NCI-H510A (cell line): Measurements from ENCODE around the gene KLHL2.
"Not testable (repeated sequence)": the region's sequence is repeated elsewhere in the genome, so short reads cannot be mapped to it uniquely, and the experiment has no call there.

Source experiments
- DNase-seq: peaks from one replicate; lab custom pipeline; 2025; lab: John Stamatoyannopoulos, UW

Gene KLHL2

GRCh38 chr4:165201806-165202205 is 5.6 kb upstream of the KLHL2 start:
- DNase-seq = no peak

DNA sequence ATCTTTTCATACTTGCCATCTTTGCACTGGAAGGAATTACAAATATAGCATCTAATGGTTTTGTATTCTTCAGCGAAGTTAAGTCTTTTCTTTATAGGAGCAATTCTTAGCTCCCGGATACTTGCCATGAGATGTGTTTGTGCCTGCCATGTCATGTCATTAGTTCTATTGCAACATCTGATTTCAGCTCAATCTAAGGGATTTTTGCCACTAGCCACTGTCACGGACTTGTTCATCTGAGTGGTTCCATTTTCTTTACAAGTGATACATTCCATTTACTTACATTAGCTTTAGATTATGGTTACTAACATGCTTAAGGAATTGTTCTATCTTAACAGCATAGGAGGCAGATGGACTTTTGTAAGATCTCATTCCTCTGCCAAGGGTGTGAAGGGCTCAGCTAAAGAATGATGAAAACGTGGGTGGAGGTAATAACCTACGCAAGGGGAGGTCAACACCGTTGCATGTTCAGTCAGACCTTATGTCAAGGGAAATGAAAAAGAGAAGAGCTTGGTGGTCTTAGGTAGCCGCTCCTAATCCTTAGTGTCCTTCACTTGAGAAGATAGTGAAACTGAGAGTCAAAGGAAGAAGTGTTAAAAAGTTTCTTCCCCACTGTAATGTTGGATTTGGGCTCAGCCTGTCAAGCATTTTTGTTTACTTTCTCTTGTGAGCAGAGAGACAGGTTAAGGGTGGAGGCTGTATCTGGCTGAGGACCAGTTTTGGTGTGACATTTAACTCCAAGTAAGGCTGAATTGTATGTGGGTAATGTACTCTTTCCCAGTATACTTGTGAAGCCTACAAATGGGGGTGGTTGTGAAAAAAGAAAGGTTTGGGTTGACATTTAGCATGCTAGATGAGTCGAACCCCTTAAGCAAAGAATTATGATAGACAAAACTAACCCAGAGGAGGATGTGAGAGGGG is 3.6 kb upstream of the KLHL2 start:
- DNase-seq = no peak

DNA sequence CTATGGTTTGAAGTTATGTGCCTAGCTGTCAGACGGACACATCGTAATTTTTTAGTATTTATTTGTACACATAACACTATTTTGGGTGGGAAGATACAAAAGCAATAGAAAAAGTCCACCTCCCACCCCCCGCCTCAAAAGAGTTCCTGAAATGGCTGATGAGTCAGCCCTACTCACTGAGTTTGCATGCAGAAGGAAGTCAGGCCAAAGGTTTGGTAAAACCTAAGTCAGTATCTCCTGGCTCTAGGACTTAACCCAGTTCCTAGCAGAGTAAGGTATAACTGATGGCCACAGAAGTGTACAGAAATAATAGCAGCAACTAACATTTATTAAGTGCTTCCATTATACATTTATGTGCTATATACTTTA is 2.9 kb upstream of the KLHL2 start:
- no peak for DNase-seq

GRCh38 chr4:165207016-165207430 is 338 bp upstream of the KLHL2 start:
- no peak for DNase-seq

DNA sequence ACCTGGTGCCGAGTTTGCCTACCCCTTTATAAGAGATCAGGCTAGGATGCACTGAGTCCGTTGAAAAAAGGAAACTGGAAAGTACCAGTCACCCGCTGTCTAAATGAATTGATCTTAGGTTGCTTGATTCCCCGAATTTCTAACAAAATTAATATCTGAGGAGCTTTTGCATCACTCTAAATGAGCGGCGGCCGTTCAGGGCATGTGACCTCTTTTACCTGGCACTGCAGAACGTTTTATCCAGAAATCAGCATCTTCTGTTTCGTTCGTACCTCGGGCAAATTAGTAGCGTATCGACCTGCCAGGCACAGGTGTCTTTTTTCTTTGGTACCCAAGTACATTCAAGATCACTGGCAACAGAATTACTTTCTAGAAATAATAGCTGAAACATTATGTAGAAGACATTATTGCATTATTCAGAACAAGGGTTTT is 876 bp downstream of the KLHL2 start:
- DNase-seq = no peak

GRCh38 chr4:165208741-165209388 is 1.5 kb downstream of the KLHL2 start:
- DNase-seq = no peak

- DNase-seq = no peak
Measured at GRCh38 chr4:165209796-165210195, 2.4 kb downstream of the KLHL2 start.

- DNase-seq = no peak
Measured at GRCh38 chr4:165210566-165210965, 3.2 kb downstream of the KLHL2 start.

DNA sequence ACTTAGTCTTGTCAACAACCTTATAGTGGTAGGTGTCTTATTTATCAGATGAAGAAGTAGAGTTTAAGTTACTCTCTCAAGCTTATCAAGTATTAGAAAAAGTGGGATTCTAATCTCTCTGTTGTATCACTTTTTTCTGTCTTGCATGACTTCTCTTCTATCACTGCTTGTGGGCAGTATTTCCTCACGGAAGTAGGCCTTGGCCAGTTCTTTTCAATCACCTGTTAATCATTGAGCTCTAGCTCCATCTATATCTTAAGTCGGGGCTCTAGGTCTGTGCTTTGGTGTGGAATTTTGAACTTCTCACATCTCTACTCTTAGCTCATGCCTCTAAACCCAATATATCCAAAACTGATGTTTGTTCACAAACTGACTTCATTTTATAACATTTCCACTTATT is 5.3 kb downstream of the KLHL2 start:
- not testable (repeated sequence) for DNase-seq

GRCh38 chr4:165213404-165213803 is 6.0 kb downstream of the KLHL2 start:
- DNase-seq = not testable (repeated sequence)

DNA sequence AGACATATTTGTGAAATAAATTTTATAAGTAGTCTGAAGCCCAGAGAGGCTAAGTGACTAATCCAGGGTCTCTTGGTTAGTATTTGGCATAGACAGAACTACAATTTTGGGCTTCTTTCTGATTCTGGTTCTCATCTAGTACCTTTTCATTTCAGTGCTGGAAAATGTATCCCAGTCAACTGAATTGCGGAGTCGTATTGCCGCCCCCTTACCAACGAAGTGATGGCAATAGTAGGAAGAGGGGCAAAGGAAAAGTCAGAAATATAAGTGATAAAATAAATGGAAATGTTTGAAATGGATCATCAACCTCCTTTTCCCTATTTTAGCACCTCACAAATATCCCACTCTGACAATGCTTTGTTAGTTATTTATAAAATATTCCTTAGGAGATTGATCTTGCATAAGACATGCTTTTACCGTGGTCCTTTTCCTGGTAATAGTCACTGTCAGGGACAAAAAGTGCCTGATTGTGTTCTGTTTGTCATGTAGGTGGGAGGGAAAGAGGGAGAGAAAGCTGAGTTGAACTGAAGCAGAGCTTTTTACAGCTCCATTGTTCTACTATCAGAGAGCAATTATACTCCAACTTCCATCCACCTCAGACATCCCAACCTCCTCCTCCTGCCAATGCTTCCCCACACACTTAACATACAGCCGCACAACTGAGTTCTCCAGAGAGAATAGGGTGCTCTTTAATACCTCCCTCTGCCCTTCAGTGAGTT is 6.8 kb downstream of the KLHL2 start:
- not testable (repeated sequence) for DNase-seq

GRCh38 chr4:165215034-165215751 is 7.8 kb downstream of the KLHL2 start:
- DNase-seq = not testable (repeated sequence)

DNA sequence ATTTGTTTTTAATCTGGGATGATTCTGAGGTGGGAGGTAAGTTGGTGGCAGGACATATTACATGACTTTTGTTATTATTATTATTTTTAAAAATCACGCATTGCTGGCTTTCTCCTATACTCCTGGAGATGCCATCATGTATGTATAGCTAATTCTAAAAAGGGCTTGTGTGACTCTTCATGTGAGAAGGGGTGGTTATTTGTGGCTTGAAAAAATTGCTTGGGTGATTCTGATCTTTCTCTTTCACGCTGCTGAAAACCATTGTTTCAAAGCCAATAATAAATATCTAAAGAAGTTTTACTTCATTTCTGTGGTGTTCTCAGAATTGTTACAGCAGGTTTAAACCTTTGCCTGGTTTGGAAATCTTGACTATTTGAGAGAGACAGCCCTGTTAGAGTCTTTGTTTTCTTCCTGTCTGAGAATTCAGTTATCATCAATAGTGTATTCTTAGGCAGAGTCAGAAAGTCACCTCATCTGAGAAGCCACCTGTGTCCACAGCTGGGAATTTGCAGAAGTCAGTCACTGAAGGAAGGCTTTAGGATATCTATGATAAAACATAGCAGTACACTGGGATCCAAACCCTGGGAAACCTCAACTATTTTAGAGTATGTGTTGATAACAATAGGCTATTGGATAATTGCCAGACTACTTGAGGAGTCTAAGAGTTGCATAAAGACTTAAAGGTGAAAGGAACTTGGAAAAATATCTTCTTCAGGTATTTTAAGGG is 8.6 kb downstream of the KLHL2 start:
- not testable (repeated sequence) for DNase-seq

GRCh38 chr4:165217325-165217724 is 10.0 kb downstream of the KLHL2 start:
- no peak for DNase-seq

DNA sequence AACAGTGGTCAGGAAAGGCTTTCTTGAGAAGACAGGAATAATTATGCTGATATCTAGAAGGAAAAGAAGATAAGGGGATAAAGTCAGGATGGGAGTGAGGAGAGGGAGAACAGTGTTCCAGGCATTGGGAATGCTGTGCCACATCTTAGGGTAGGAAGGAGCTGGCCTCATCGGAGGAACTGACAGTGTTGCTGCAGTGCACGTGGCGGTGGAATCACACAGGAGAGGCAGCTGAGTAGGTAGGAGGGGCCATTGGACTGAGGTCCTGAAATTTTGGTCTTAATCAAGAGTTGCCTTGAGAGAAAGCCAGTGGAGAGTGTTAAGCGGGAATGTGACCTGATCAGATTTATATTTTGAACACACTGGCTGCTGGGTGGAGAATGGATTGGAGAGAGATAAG is 13.9 kb downstream of the KLHL2 start:
- not testable (repeated sequence) for DNase-seq

DNA sequence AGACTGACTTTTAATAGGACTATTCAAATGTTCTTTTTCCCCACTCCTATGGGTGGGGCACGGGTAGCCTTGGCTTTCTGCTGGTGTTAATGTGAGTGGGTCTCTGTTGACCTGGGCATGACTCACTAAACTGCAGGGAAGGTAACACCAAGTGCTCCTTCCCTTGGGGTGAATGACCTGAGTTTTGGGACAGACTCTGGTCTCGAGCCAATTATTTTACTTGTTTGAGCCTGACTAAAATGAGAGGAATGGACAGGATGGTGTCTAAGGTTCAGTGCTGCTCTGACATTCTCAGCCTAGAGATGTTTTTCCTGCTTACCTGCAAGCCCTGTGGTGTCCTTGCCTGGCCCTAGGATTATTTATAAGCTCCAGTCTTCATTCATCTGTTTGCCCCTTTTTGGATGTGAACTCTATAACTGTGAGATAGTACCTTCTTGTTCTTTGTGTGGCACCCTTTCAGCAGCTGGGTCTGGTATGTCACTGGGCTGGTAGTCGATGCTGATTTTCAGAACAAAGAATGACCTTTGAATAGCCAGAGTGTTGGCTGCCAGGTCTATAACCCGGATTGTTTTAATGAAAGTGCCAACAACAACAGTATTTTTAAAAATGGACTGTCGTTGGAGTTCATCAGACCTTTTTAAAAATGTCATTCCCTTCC is 14.8 kb downstream of the KLHL2 start:
- not testable (repeated sequence) for DNase-seq

DNA sequence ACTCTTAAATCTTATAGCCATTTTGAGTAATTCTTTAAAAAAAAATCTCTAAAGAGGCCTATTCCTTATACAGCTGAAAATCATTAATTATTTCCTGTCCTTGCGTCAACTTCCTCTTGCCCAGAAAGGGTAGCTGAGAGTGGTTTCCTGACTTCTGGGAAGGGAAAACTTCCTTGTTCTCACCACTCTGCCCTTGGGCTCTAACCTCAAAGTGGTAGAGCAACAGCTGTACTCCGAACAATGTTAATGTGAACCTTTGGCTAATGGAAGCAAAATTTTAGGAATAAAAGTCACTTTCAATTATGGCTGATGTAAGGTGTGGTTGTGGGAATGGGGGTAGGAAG is 15.3 kb downstream of the KLHL2 start:
- DNase-seq = no peak

DNA sequence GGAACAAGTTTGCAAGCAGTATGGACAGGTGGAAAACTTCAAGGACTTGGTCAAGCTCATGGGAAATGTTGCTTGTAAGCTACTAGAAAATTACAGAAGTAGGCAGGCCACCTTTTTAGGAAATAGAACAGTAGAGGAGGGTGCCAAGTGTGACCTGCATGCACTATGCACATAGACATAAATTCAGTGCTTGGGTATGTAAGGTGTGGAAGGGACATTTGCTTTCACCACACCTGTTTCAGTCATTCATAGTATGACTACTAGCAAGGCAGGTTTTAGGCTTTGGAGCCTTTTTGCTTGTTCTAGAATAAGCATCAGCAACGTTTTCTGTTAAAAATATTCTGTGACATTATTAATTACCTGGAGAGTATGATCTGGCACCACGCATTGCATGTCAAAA is 20.0 kb downstream of the KLHL2 start:
- DNase-seq = not testable (repeated sequence)

GRCh38 chr4:165229490-165230200 is 22.3 kb downstream of the KLHL2 start:
- not testable (repeated sequence) for DNase-seq
